Measurements from ENCODE around the gene HOXA1.

Gene HOXA1

DNA sequence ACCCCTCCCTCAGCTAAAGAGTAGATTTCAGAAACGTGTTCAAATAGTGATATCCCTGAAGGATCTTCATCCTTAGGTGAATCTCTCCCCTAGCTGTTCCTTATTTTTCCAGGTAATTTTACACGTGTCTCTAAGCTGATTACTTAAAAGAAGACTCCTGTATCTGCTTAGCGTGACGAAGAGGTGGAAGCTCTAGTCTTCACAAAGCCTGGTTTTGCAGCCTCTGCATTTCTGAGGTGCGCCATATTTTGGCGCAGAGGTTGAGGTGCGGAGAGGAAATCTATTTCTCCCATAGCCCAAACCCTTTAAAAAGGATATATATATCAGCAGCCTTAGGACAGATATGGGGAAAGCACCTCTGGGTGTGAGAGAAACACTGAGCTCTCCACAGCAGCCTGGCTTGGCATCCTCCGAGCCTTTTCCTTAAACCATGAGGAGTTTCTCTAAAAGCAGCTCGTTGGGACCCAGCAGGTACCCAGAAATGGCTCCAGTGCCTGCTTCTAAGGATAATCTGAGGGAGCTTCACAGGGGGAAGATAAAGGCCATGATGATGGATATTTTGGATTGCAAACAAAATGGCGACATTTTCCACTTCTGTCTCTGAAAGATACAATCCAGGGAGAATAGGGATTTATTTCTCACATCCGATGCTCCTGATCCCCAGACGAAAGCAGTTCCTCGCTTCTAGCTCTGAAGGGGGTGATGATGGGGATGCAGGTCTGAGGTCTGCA is 9.7 kb upstream of the HOXA1 start:
- no peak for DNase-seq (ENCODE audit: low read depth, low spot score)

DNA sequence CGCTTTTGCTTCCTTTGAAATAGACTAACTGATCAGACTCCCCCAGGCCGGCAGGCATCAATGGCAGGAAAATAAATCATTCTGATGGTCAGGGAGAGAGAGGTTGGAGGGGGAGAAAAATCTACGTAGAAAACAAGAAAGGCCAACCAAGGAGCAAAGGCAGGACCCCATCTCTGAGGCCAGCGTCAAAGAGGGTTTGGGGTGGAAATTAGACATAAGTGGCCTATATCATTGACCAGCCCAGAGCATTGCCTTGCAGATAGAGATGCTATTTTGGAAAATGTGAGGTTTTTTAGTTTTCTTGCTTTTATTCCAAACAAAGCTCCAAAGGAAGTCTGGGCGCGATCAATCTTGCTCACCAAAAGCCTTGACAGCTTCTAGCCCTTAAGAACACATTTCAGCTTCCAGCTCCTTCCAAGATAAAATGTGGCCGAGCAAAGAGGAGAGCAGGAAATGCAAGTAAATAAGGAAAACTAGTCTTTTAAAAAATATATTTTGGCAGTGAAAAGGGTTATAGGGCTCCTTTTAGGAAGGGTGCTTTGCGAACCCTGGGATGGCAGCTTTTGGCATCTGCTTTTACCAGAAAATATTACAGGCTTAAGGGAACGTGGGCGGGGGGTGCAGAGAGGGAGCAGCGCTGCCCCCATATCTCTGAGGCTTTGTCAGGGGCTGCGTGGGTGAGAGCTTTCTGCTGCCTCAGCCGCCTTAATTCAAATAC is 8.7 kb upstream of the HOXA1 start:
- no peak for DNase-seq (ENCODE audit: low read depth, low spot score)

DNA sequence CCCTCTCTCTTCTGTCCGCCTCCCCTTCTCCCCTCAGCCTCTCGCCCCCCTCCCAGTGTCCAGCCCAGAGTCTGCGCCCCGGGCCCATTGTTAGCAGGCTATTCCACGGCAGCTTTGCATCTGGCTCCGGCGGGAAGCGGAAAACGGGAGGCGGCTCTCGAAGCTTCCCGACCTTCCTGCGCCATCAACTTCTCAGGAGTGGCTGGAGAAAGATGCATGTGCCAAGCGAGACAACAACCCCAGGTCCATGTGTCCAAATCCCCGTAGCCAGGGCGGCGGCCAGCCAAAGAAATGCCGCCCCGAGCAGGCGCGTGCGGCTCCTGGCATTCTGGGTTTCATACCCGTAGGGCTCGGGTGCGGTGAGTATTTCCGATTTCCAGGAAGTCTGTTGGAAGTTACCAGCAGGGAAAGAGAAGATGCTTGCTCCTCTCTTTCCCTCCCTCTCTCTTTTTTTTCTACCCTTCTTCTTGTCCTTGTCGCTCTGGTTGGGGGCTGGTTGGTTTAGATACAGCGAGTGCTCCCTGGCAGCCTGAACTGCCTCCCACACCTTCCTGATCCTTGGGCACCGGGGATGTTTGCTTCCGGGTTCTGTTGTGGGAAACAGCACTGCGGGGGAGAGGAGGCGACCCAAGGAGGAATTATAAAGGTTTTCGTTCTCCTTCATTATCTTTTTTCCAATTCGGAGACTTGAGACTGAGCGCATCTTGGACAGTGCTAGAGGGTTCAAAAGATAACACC is 7.9 kb upstream of the HOXA1 start:
- no peak for DNase-seq (ENCODE audit: low read depth, low spot score)

DNA sequence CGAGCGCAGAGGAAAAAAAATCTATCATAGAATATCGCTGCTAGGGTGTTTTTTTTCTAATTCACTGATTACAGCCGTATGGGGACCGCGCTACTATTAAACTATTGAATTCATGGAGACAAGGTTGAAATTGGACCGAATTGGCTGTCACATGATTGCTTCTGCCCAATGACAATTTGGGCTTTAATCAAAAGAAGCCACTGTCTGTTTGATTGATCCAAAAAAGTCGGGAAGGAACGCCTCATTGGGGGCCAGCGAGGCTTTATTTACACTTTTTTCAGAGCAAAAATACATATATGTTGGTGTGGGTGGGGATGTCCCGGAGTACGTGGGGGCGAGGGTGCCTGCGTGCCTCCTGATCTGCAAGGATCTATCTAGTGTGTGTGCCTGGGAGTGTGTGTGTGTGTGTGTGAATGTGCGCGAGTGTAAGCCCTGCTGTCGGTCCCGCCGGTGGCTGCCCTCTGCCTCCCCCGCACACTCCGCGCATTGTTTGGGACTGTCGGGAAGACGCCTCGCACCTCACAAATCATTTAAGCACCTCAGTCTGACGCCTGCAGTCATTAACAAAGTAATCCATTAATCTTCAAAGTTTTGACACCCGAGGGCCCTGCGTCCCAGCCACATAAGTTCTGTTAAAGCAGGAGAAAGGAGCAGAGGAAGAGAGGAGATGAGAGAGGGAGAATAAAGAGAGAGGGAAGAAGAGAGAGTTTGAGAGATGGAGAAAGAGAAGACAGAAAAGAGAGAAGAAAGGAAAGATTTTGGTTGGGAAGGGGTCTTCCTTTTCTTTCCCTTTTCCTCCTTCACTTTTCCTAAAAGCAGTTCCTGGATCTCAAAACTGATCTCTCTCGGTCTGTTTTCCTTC is 7.0 kb upstream of the HOXA1 start, which contains the start of gene HOXA2:
Gene HOXA2, minus strand, starts transcription at position 103 of the 862 bp plus-strand sequence. CDS start 183 bp downstream, outside the sequence.
- no peak for DNase-seq (ENCODE audit: low read depth, low spot score)

DNA sequence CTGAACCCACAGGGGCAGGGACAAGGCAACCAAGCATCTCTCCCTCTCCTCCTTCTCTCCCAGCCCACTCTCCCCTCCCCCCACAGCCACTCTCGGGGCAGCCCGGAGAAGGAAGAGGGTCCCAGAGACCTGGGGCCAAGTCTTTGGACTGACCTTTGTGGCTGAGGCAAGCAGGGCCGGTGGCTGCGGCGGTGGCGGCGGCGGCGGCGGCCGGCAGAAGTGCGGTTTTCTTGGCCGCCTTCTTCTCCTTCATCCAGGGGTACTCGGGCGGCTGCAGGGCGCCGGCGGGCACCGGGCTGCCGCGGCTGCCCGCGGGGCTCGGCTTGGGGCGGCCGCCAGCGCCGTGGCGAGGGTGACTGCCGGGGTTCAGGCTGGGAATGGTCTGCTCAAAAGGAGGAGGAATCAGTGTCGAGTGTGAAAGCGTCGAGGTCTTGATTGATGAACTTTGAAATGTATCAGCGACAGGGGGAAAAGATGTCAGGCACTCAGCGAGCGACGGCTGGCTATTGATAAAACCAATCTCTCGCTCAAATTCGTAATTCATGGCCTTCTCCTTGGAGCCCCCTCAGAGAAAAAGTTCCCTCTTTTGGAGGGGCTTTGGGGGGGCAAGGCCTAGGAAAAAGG is 6.3 kb upstream of the HOXA1 start:
- DNase-seq (ENCODE audit: low read depth, low spot score), result no peak

DNA sequence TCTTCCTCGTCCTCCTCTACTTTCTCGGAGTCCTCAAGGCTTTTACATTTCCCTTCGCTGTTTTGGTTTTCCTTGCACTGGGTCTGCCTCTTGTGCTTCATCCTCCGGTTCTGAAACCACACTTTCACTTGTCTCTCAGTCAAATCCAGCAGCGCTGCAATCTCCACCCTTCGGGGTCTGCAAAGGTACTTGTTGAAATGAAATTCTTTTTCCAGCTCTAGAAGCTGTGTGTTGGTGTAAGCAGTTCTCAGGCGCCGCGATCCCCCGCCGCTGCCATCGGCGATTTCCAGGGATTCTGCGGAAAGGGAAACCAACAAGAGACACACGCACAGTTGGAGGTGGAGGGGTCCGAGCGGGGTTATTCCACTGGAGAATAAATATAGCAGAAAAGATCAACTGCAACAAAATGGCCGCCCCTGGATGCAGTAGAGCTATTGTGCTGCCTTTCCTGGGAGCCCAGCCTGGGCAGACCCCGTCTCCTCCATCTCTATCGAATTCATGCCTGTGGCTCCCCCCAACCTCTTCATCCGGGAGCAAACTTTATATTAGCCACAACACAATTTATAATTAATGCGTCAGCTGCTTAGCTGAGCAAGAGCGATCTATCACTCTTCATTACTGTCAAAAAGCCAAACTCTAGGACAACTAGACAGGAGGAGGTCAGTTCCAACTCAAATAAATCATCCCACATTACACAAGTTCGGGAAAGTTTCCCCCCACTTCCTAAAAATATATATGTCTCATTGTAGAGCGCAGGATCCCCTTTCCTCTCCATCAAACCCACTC is 5.6 kb upstream of the HOXA1 start:
- no peak for DNase-seq (ENCODE audit: low read depth, low spot score)

DNA sequence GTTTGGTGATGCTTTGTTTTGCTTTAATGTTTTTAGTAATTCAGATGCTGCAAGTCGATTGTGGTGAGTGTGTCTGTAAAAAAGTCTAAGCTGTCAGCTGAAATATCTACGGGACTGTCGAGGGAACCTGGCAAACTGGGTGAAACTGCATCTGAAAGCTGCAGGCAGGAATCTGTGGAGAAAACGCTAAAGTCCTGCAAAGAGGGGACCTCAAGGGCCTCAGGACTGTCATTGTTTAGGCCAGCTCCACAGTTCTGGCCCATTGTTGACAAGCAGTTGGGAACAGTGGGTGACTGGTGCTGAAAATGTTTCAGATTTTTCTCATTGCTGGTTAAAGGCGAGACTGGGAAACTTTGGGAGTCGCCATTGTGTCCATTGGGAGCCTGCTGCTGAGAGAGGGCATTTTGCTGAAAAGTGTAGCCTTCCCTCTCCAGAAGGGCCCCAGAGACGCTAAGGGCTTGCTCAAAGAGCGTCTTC is 4.9 kb upstream of the HOXA1 start:
- no peak for DNase-seq (ENCODE audit: low read depth, low spot score)

DNA sequence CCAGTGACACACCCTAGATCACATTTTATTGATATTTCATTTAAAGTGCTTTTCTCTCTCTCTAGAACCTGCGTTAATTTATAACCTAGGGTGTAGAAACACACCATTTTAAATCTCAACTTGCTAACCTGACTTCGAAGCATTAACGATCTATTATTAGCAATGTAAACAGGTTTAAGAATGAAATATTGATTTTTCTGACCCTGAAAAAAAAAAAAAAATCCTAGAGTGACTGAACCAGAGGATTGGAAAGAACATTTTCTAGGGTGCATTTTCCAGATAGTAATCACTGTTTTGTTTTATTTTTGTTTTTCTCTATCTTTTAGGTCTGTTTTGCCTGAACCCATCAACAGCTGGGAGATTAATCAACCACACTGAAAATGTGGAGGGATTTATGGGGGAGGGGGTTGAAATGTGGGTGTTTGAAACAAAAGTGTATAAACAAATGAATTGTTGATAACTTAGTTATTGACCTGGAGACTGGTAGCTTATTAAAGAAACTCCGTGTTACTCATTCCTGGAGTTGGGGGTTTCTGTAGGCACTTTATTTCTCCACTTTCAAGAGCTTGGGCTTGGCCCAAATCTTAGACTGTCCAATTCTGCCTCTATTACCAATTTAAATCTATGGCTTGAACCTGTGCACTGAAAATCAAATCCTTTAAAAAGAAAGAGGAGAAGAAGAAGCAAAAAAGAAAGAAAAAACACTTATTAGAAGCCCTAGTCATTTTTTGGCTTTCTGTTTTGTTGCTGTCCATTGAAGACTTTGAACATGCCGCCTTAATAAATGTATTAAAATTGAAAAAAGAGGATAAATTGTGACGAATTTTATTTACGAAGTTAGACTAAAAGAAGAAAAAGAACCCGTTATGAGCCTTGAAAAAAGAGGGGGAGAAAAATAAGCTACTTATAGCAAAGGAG is 3.9 kb upstream of the HOXA1 start:
- no peak for DNase-seq (ENCODE audit: low read depth, low spot score)

DNA sequence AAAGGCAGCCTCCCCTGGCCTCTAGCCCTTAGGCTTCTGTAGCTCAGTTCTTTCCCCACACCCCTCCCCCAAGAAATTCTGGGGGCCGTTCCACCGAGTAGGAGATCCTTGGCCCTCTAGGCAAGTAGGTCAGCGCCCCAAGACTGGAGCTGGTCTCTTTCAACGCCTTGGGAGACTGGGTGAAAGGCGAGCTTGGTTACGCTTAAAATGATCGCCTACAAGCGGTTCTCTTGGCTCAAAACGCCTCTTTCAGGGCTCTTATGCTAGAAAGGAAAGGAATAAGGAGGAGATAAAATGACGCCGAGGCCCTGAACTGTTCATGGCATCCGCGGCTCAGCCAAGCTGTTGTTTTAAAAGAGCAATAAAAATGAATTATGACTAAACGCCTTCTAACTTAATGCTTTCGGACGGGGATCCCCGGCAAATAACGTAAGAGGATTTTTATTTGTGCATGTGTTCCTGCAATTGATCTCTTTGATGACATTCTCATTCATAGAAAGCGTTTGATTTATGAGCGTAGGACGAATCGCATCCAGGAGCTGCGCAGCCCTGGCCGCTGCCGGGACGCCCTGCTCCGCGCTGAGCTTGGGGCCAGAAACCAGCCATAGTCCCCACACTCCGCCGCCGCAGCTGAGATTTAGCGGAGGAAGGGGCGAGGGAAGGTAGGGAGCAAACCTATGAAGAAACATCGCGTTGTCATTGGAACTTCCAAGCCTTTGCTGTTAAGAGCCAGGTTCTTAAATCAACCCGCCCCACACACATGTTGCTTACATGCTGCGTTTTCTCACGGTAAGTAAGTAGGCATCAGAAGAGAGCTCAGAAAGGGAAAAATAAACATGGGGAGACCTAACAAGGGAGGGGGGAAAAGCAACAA is 3.0 kb upstream of the HOXA1 start:
- no peak for DNase-seq (ENCODE audit: low read depth, low spot score)

DNA sequence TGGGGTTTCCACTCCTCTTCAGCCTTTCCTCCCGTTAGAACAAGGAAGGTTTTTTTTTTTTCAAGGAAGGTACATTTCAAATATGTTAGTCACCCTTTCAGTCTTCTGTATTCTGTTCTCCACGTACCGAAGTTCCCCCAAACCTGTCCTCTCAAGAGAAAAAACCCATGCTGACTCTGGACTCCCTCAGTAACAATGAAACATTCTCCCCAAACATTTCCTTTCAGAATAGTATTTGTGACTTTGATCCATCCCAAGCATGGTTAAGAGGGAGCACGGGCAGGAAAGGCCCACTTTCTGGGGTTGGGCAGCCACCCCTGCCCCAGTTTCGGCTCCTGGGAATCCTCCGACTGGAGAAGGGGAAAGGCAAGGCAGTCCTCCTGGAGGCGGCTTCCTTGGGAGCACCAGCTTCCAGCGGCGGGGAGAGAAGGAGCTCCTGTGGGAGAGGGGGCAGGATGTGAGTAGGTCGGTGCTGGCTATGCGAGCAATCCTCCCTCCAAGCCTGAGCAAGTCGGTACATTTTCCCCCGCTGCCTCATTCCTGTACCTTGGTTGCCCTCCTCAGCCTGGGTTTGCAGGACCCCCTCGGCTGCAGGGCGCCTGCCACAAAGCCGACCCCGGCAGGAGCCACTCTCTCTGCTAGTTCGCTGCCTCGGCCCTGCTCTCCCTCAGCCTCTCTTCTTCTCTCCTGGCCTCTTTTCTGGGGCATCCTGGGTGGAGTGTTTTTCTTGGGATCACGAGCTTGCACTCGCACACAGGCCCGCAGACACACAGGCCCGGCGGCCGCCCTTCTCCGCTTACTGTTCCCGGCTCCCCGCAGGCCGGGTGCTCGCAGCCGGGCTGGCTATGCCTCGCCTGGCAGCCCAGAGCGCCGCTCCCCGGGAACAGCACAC is 2.1 kb upstream of the HOXA1 start:
- DNase-seq (ENCODE audit: low read depth, low spot score), result no peak

DNA sequence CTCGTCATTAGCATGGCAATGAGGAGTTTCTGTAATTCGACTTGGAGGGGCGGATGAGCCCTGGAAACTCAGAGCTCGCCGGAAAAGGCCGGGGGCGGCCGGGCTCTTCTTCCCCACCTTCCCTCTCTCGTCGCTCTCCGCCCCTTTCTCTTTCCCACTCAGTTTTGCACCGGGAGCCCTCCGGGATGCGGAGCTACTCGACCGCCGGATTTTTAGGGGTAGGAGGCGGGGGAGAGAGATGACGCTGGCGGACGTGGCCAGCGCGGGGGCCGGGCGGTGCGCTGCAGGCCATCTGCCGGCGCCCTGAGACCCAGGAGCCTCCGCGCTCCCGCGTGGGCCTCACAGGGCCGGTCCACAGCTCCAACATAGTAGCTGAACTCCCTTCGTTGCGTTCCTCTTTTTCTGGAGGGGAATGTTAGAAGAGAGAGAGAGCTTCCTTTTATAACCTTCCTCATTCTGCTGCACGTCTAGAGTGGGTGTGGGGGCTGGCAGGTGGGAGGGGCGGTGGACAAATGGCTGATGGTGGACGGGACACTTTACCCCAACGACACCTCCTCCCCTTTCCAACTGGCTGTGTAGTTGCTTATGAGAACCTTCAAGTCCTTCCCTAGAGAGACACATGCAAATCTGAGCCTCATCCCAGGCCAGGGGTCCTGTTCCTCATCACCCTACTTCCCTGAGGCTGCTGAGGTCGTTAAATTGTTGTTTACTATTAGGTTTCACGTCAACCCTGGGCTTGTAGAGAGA is 1.1 kb upstream of the HOXA1 start:
- DNase-seq (ENCODE audit: low read depth, low spot score), result no peak

DNA sequence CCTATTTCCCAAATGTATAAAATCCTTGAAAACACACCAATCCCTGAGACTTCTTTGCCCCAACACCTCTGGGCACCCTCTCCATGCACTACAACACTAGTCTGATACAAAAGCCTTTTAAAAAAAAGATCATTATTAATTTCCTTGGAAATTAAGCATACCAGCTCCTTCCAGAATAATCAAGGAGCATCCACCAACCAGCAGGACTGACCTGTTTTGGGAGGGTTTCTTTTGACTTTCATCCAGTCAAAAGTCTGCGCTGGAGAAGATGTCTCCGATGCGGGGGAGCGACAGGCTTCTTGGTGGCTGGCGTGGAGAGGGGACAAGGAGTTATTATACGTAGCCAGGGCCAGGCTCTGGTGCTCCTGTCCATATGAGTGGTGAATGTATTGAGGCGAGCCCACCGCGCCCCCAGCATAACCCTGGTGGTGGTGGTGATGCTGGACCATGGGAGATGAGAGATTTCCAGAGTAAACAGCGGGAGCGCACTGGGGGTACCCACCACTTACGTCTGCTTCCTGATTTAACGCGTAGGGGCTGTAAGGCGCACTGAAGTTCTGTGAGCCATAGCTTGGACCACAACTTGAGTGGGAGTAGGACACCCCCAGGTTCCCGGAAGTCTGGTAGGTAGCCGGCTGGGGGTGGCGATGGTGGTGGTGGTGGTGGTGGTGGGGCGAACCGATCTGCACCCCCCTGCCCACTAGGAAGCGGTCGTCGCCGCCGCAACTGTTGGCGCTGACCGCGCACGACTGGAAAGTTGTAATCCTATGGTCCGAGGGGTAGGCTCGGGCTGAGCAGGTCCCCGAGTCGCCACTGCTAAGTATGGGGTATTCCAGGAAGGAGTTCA is 527 bp downstream of the HOXA1 start:
- DNase-seq (ENCODE audit: low read depth, low spot score), result no peak

DNA sequence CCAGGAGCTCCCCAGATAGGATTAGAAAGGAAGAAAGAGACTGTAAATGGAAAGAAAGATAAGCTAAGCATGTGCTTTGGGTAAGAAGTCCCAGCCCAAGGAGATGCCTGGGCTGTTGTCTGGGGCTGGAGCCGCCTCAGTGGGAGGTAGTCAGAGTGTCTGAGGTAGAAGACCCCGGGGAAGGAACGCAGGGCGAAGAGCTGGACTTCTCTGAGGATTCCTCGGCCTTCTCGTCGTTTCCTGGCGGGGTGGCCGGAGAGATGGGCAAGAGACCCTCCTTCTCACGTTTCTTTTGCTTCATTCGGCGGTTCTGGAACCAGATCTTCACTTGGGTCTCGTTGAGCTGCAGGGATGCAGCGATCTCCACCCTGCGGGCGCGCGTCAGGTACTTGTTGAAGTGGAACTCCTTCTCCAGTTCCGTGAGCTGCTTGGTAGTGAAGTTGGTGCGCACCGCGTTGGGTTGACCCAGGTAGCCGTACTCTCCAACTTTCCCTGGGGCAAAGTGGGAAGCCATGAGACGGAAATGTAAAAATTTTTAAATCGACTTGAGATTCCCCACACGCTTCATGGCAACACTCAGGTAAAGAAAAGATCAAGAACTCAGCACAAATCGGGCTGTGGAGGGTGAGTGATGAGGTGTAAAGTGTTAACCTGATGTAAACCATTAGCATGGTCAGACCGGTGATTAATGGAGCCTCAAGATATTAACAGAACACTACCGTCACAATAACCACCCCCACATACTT is 1.3 kb downstream of the HOXA1 start:
- no peak for DNase-seq (ENCODE audit: low read depth, low spot score)

DNA sequence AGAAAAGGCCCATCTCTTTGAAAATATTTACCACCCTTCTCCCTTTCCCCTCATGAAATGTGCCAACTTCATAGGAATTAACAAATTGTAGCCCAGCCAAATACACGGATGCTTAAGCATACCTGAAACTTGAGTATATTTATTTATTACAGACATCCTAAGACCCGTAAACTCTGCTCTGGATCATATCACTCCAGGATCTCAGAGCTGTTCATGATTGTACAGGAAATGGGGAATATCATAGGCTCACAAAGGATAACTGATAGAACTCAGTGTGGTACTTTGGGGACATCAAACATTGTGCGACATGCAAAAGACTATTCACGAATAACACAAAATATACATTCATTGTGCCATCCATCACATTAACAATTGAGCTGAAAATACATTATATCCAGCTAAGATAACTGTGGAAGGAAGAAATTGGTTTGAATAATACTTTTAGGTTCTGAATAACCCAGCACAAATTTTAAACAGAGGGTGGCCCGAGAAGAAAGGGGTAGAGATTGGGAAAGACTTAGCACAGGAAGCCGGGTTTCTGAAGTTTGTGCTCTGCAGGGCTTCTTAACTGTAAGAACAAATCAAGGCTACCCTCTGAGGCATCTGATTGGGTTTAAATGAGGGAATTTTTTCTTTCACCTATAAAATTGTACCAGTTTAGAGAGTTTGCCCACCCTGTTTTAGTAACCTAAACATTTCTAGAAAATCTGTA is 2.5 kb downstream of the HOXA1 start:
- no peak for DNase-seq (ENCODE audit: low read depth, low spot score)
